Liver (tissue), 9 donors: ENCODE results near the gene TRA2B. TPM values are rescaled to one million over a fixed set of nuclear protein-coding genes. Genes with fewer than 3 reads are reported as not detected.
"Not testable (repeated sequence)": the region's sequence is repeated elsewhere in the genome, so short reads cannot be mapped to it uniquely, and the experiment has no call there.

ENCODE experiments used
- DNase-seq: peaks from one replicate; pipeline ENCODE4 v3.0.0-alpha.2; 2017; ENCODE audit warnings: low spot score
- H3K27ac ChIP-seq, 2 donors: one replicate each; pipeline ENCODE4 v1.7.0; 2013; ENCODE audit warnings: inconsistent platforms in 2 of 2, low read length in 2 of 2, control low read depth in 1 of 2, low read depth in 1 of 2, mild to moderate bottlenecking in 1 of 2
- H3K27me3 ChIP-seq, 4 donors: one replicate each; pipeline versions ENCODE4 v1.6.1 to v1.7.0; 2013; ENCODE audit warnings: low read length in 3 of 4, inconsistent platforms in 1 of 4, mild to moderate bottlenecking in 1 of 4, moderate library complexity in 1 of 4; ENCODE audit not compliant: control insufficient read depth in 4 of 4, insufficient read depth in 4 of 4
- H3K36me3 ChIP-seq, 4 donors: one replicate each; pipeline versions ENCODE4 v1.6.1 to v1.7.0; 2013; ENCODE audit warnings: low read length in 3 of 4, mild to moderate bottlenecking in 3 of 4, low read depth in 1 of 4, moderate library complexity in 1 of 4; ENCODE audit not compliant: control insufficient read depth in 4 of 4, insufficient read depth in 3 of 4
- H3K4me1 ChIP-seq, 4 donors: one replicate each; pipeline versions ENCODE4 v1.6.1 to v1.7.0; 2013; ENCODE audit warnings: low read length in 3 of 4, mild to moderate bottlenecking in 3 of 4, moderate library complexity in 1 of 4; ENCODE audit not compliant: control insufficient read depth in 4 of 4, insufficient read depth in 4 of 4
- H3K4me3 ChIP-seq, 3 donors: one replicate each; pipeline versions ENCODE4 v1.6.1 to v1.7.0; 2013; ENCODE audit warnings: low read length in 3 of 3, control low read depth in 1 of 3, low read depth in 1 of 3, mild to moderate bottlenecking in 1 of 3
- H3K9ac ChIP-seq, 2 donors: one replicate each; pipeline ENCODE4 v1.7.0; 2013; ENCODE audit warnings: low read length in 2 of 2, mild to moderate bottlenecking in 2 of 2, moderate library complexity in 2 of 2, control low read depth in 1 of 2, low read depth in 1 of 2
- H3K9me3 ChIP-seq, 4 donors: one replicate each; pipeline versions ENCODE4 v1.6.1 to v1.7.0; 2013; ENCODE audit warnings: low read length in 3 of 4; ENCODE audit not compliant: control insufficient read depth in 4 of 4
- CTCF ChIP-seq: fragments of 150-350 bp; IDR thresholded peaks from 2 replicates; pipeline ENCODE4 v1.5.1; 2017; ENCODE audit warnings: improper control_type of control experiment, low read depth, low read length; ENCODE audit not compliant: missing input control
- EGR1 ChIP-seq, 2 donors: IDR thresholded peaks; 2 replicates each; pipeline ENCODE4 v1.6.1; 2016 to 2018; ENCODE audit warnings: antibody characterized with exemption in 2 of 2, low read depth in 2 of 2
- GABPA ChIP-seq, 2 donors: IDR thresholded peaks in 1 of 2; conservative IDR thresholded peaks in 1 of 2; 2 replicates each; pipeline ENCODE4 v1.6.1; 2016; ENCODE audit warnings: antibody characterized with exemption in 2 of 2, mild to moderate bottlenecking in 1 of 2, moderate library complexity in 1 of 2
- JUND ChIP-seq, 2 donors: IDR thresholded peaks; 2 replicates each; pipeline ENCODE4 v1.6.1; 2016; ENCODE audit warnings: antibody characterized with exemption in 2 of 2
- MAX ChIP-seq: IDR thresholded peaks from 2 replicates; pipeline ENCODE4 v1.6.1; 2016; ENCODE audit warnings: antibody characterized with exemption
- REST ChIP-seq: IDR thresholded peaks from 2 replicates; pipeline ENCODE4 v1.6.1; 2016; ENCODE audit warnings: antibody characterized with exemption, mild to moderate bottlenecking
- RXRA ChIP-seq, 2 donors: IDR thresholded peaks; 2 replicates each; pipeline ENCODE4 v1.6.1; 2017 to 2018; ENCODE audit warnings: antibody characterized with exemption in 2 of 2, mild to moderate bottlenecking in 1 of 2
- ZBTB33 ChIP-seq: IDR thresholded peaks from 2 replicates; pipeline ENCODE4 v1.6.1; 2016; ENCODE audit warnings: antibody characterized with exemption
- WGBS: extraction: QIAGEN DNeasy Blood & Tissue Kit; methylation state at CpG from one replicate; pipeline ENCODE4 v1.1.7; 2013; 5-methylcytosine and 5-hydroxymethylcytosine counted together
- polyA plus RNA-seq, 2 donors: library from polyadenylated mRNA; stranded (reverse) in 1 of 2; unstranded in 1 of 2; fragments of 200-250 nt in 1 of 2; fragments of >200 nt in 1 of 2; fragmentation: Nextera tagmentation in 1 of 2; extraction: Ambion mirVana in 1 of 2; gene quantifications; one replicate each; pipeline versions ENCODE4 v1.2.1 to v1.2.3, GENCODE V29; 2013 to 2015
- total RNA-seq, 2 donors: library from RNA; depleted of rRNA; stranded (reverse); fragments of >200 nt; gene quantifications; one replicate each; pipeline ENCODE4 v1.2.3, GENCODE V29; 2014
- donor health status: healthy.
- donor health status: healthy.
- donor health status: healthy.
- donor health status: healthy.
- donor health status: healthy.

Gene TRA2B
- total and polyA plus RNA-seq, 4 donors, result 31.8 to 106 (median 70.4) TPM

GRCh38 chr3:185912512-185912911 is 25.3 kb downstream of the TRA2B start:
- Histone ChIP-seq H3K27me3 (no peaks in the 10 kb centered on the region), H3K4me1 (peaks cover 0 to 1% (median 0%) of the 10 kb centered on the region in 4 donors), H3K9ac (no peak overlapping the region), H3K9me3 (no peaks in the 10 kb centered on the region), H3K36me3 (peaks cover 2 to 31% (median 25%) of the 10 kb centered on the region in 4 donors), H3K27ac (no peak overlapping the region), H3K4me3 (no peak overlapping the region)
- TF ChIP-seq RXRA (IDR thresholded peaks at IDR 0.05) (no peak), EGR1 (IDR thresholded peaks at IDR 0.05; ENCODE audit: low read depth in 2 of 2) (no peak), GABPA (IDR thresholded peaks at IDR 0.05 in 1 of 2, conservative IDR thresholded peaks at IDR 0.05 in 1 of 2) (no peak), CTCF (no peak), JUND (IDR thresholded peaks at IDR 0.05) (no peak), MAX (no peak), ZBTB33 (no peak), REST (no peak)
- 93% methylated on average over 11 of the region's 11 CpGs for WGBS
- no peak for DNase-seq

GRCh38 chr3:185911076-185911448 is 26.8 kb downstream of the TRA2B start:
- not testable (repeated sequence) for H3K9me3 ChIP-seq, H3K27ac ChIP-seq, DNase-seq, H3K4me1 ChIP-seq, H3K27me3 ChIP-seq, H3K4me3 ChIP-seq, H3K9ac ChIP-seq
- H3K36me3 ChIP-seq, result peaks cover 1 to 17% (median 10%) of the 10 kb centered on the region in 4 donors
- WGBS, result 23% methylated on average over 2 of the region's 2 CpGs

GRCh38 chr3:185910322-185911075 is 27.3 kb downstream of the TRA2B start:
- H3K4me3 ChIP-seq, H3K9ac ChIP-seq, H3K4me1 ChIP-seq, H3K27me3 ChIP-seq, H3K9me3 ChIP-seq, DNase-seq, H3K27ac ChIP-seq: not testable (repeated sequence)
- 80% methylated on average over 4 of the region's 5 CpGs for WGBS
- peaks cover 1 to 12% (median 7%) of the 10 kb centered on the region in 4 donors for H3K36me3 ChIP-seq

- 73% methylated on average over 4 of the region's 4 CpGs for WGBS
- not testable (repeated sequence) for H3K4me1 ChIP-seq, H3K9ac ChIP-seq, H3K36me3 ChIP-seq, H3K4me3 ChIP-seq, H3K9me3 ChIP-seq, DNase-seq, H3K27me3 ChIP-seq, H3K27ac ChIP-seq
Observed at GRCh38 chr3:185909913-185910312, 27.9 kb downstream of the TRA2B start.
